ENCODE data around the gene THADA.

Gene THADA

DNA sequence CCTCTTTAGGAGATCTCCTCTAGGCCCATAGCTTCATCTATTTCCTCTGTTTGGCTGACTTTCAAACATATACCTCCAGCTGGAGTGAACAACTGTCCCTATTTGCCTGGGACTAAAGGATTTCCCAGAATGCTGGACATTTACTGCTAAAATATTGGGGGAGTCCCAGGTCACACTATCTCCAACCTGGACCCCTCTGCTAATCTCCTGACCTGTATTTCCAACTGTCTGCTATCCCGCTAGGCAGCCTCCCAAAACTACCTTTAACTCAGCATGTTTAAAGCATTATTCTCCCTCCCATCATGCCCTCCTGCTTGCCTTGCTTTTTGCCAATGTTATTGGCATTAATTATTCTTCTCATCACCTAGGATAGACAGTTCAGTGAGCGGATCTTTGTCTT lies 77.1 kb downstream of the THADA start (continued):
- TF ChIP-seq ZEB2 (tag by site-specific recombination; IDR thresholded peaks at IDR 0.05), result no peak

GRCh38 chr2:43518181-43518580 lies 77.7 kb downstream of the THADA start:
- POLR2A ChIA-PET, result no interaction called here
- no peak overlapping the region for H3K27ac ChIP-seq (ENCODE audit: extremely low read depth, low read depth, low read length)
- no peaks in the 10 kb centered on the region for H3K36me3 ChIP-seq (ENCODE audit: control insufficient read depth in 2 of 2, insufficient read depth in 1 of 2, low read length in 2 of 2)
- H3K4me3 ChIP-seq (ENCODE audit: low read depth, low read length), result no peak overlapping the region
- TF ChIP-seq, protein P1, sequence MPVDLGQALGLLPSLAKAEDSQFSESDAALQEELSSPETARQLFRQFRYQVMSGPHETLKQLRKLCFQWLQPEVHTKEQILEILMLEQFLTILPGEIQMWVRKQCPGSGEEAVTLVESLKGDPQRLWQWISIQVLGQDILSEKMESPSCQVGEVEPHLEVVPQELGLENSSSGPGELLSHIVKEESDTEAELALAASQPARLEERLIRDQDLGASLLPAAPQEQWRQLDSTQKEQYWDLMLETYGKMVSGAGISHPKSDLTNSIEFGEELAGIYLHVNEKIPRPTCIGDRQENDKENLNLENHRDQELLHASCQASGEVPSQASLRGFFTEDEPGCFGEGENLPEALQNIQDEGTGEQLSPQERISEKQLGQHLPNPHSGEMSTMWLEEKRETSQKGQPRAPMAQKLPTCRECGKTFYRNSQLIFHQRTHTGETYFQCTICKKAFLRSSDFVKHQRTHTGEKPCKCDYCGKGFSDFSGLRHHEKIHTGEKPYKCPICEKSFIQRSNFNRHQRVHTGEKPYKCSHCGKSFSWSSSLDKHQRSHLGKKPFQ (tag by site-specific recombination; IDR thresholded peaks at IDR 0.05), result no peak
- TF ChIP-seq MYNN (tag by site-specific recombination; IDR thresholded peaks at IDR 0.05; ENCODE audit: borderline replicate concordance), result no peak
- no peak for TF ChIP-seq ZNF112 (tag by site-specific recombination; IDR thresholded peaks at IDR 0.05)
- CTCF ChIA-PET, result interaction anchor here (0.9 kb wide), 1 partner anchor 9 kb away, joined by 3 read pairs; no protein-coding TSS in a partner anchor
- no peaks in the 10 kb centered on the region for H3K9me3 ChIP-seq (ENCODE audit: control insufficient read depth, insufficient read depth, low read depth, low read length)
- H3K4me1 ChIP-seq (ENCODE audit: control insufficient read depth, insufficient read depth, low read length), result no peaks in the 10 kb centered on the region

DNA sequence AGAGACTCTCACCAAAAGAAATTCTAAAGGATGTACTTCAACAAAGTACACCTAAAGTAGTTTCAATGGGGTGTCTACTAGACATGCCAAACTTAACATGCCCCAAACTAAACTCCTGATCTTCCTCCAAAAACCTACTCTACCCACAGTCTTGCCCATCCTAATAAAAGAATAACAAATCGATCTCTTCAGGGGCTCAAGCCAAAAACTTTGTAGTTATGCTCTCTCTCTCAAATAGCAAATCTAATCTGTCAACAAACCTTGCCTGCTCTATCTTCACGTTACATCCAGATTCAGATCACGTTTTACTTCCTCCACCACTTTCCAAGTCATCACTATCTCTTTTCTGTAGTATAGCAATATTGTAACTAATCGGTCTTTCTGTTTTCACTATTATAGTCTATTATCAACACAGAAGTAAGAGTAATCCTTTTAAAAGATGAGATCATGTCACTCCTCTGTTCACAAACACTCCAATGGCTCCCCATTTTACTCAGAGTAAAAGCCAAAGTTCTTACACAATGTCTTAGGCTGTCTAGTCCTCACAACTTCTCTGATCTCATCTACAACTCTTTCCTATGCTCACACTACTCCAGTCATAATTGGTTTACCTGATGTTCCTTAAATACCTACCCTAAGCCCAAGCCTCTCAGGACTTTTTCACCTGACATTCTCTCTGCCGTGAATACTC lies 79.9 kb downstream of the THADA start:
- POLR2A ChIA-PET, result no interaction called here
- CTCF ChIA-PET, result interaction anchor here (0.7 to 0.8 kb wide), 2 partner anchors 61 to 294 kb away, joined by 3 to 4 read pairs; no protein-coding TSS in a partner anchor
- Histone ChIP-seq H3K27ac (ENCODE audit: extremely low read depth, low read depth, low read length) (no peak overlapping the region), H3K4me1 (ENCODE audit: control insufficient read depth, insufficient read depth, low read length) (no peaks in the 10 kb centered on the region), H3K4me3 (ENCODE audit: low read depth, low read length) (no peak overlapping the region), H3K9me3 (ENCODE audit: control insufficient read depth, insufficient read depth, low read depth, low read length) (no peaks in the 10 kb centered on the region), H3K36me3 (ENCODE audit: control insufficient read depth in 2 of 2, insufficient read depth in 1 of 2, low read length in 2 of 2) (peaks cover 0 to 8% of the 10 kb centered on the region in 2 experiments; a peak in 1 of 3 replicates)
- TF ChIP-seq ZBTB17 (tag by site-specific recombination; IDR thresholded peaks at IDR 0.05) (peak; percentile 74), ZNF311 (tag by site-specific recombination; IDR thresholded peaks at IDR 0.05; ENCODE audit: borderline replicate concordance) (no peak), ZNF792 (tag by site-specific recombination; IDR thresholded peaks at IDR 0.05) (no peak), SP2 (tag by site-specific recombination; IDR thresholded peaks at IDR 0.05) (no peak), SCRT1 (tag by site-specific recombination; IDR thresholded peaks at IDR 0.05; ENCODE audit: borderline replicate concordance) (no peak)

DNA sequence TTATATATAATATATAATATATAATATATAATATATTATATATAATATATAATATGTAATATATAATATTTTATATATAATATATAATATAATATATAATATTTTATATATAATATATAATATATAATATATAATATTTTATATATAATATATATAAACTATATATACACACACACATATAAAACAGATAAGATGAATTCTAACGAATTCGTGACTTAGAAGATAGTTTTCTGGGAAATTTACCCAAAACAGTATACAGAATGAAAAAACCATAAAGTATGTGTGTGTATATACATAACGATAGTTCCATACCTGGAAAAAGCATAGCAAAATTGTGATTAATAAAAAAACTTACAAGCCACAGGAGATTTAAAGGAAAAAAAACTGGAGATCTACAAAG lies 80.6 kb downstream of the THADA start:
- TF ChIP-seq ZNF157 (tag by site-specific recombination; IDR thresholded peaks at IDR 0.05) (no peak), KLF7 (tag by site-specific recombination; IDR thresholded peaks at IDR 0.05; ENCODE audit: borderline replicate concordance) (no peak), ZNF398 (tag by site-specific recombination; IDR thresholded peaks at IDR 0.05) (no peak), ZSCAN18 (tag by site-specific recombination; IDR thresholded peaks at IDR 0.05) (no peak), ZNF341 (tag by site-specific recombination; IDR thresholded peaks at IDR 0.05; ENCODE audit: low read depth) (no peak), ZNF221 (tag by site-specific recombination; IDR thresholded peaks at IDR 0.05; ENCODE audit: borderline replicate concordance) (no peak), ZNF174 (tag by site-specific recombination; IDR thresholded peaks at IDR 0.05) (no peak), MZF1 (tag by site-specific recombination; IDR thresholded peaks at IDR 0.05; ENCODE audit: borderline replicate concordance) (no peak), ZBTB8A (tag by site-specific recombination; IDR thresholded peaks at IDR 0.05) (no peak), ZNF362 (tag by site-specific recombination; IDR thresholded peaks at IDR 0.05) (no peak), ZFP41 (tag by site-specific recombination; IDR thresholded peaks at IDR 0.05; ENCODE audit: borderline replicate concordance) (no peak)
- TF ChIP-seq, protein P2, sequence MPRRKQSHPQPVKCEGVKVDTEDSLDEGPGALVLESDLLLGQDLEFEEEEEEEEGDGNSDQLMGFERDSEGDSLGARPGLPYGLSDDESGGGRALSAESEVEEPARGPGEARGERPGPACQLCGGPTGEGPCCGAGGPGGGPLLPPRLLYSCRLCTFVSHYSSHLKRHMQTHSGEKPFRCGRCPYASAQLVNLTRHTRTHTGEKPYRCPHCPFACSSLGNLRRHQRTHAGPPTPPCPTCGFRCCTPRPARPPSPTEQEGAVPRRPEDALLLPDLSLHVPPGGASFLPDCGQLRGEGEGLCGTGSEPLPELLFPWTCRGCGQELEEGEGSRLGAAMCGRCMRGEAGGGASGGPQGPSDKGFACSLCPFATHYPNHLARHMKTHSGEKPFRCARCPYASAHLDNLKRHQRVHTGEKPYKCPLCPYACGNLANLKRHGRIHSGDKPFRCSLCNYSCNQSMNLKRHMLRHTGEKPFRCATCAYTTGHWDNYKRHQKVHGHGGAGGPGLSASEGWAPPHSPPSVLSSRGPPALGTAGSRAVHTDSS (tag by site-specific recombination; IDR thresholded peaks at IDR 0.05), result no peak
- peaks cover 0 to 8% of the 10 kb centered on the region in 2 experiments; a peak in 1 of 3 replicates for H3K36me3 ChIP-seq (ENCODE audit: control insufficient read depth in 2 of 2, insufficient read depth in 1 of 2, low read length in 2 of 2)
- ChIA-PET CTCF (no interaction called here), POLR2A (no interaction called here)
- no peak overlapping the region for H3K27ac ChIP-seq (ENCODE audit: extremely low read depth, low read depth, low read length)
- no peak overlapping the region for H3K4me3 ChIP-seq (ENCODE audit: low read depth, low read length)
- H3K9me3 ChIP-seq (ENCODE audit: control insufficient read depth, insufficient read depth, low read depth, low read length), result no peaks in the 10 kb centered on the region
- H3K4me1 ChIP-seq (ENCODE audit: control insufficient read depth, insufficient read depth, low read length), result no peaks in the 10 kb centered on the region

Measured in HEK293 (cell line).